ENCODE data around the gene PLCXD3. TPM values are rescaled to one million over a fixed set of nuclear protein-coding genes. Genes with fewer than 3 reads are reported as not detected.

The PLCXD3 gene
- total and polyA plus RNA-seq, 10 of the 15 experiments (the other 5 are each of a cell fraction or from before 2014, with no cell fraction given): not detected

- Histone ChIP-seq H3K79me2 (ENCODE audit: control insufficient read depth, insufficient read depth, low read length) (no peaks in the 10 kb centered on the region), H4K20me1 (ENCODE audit: control insufficient read depth, insufficient read depth) (no peaks in the 10 kb centered on the region), H3K27me3 (replicated peaks in 1 of 2; ENCODE audit: control insufficient read depth in 2 of 2, insufficient read depth in 2 of 2, low read length in 1 of 2) (no peaks in the 10 kb centered on the region), H3K27ac (ENCODE audit: control insufficient read depth, insufficient read depth) (no peak overlapping the region), H3K9me3 (replicated peaks; ENCODE audit: control insufficient read depth, insufficient read depth, low read length) (no peaks in the 10 kb centered on the region), H3K4me1 (ENCODE audit: control insufficient read depth, insufficient read depth, low read length) (no peaks in the 10 kb centered on the region), H3K4me3 (no peak overlapping the region), H3K9ac (ENCODE audit: control insufficient read depth, insufficient read depth, low read length) (no peak overlapping the region), H2AFZ (ENCODE audit: control insufficient read depth, low read depth, low read length) (no peak overlapping the region), H3K36me3 (ENCODE audit: control insufficient read depth in 2 of 2, insufficient read depth in 2 of 2, low read length in 1 of 2) (no peaks in the 10 kb centered on the region), H3K4me2 (ENCODE audit: control insufficient read depth, insufficient read depth) (no peak overlapping the region)
- ChIA-PET POLR2A (no interaction called here), SMC1A (ENCODE audit: uncharacterized antibody, unreplicated experiment) (no interaction called here), CTCF (no interaction called here), RAD21 (ENCODE audit: unreplicated experiment) (no interaction called here)
- DNase-seq (ENCODE audit: low read depth, low spot score): no peak
- FAIRE-seq: no peak
- TF ChIP-seq, protein P1, sequence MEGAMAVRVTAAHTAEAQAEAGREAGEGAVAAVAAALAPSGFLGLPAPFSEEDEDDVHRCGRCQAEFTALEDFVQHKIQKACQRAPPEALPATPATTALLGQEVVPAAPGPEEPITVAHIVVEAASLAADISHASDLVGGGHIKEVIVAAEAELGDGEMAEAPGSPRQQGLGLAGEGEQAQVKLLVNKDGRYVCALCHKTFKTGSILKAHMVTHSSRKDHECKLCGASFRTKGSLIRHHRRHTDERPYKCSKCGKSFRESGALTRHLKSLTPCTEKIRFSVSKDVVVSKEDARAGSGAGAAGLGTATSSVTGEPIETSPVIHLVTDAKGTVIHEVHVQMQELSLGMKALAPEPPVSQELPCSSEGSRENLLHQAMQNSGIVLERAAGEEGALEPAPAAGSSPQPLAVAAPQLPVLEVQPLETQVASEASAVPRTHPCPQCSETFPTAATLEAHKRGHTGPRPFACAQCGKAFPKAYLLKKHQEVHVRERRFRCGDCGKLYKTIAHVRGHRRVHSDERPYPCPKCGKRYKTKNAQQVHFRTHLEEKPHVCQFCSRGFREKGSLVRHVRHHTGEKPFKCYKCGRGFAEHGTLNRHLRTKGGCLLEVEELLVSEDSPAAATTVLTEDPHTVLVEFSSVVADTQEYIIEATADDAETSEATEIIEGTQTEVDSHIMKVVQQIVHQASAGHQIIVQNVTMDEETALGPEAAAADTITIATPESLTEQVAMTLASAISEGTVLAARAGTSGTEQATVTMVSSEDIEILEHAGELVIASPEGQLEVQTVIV (IDR thresholded peaks at IDR 0.05; ENCODE audit: borderline replicate concordance, partially characterized antibody): no peak
- no peak for TF ChIP-seq FOS (IDR thresholded peaks at IDR 0.05; ENCODE audit: borderline replicate concordance, extremely low read depth, insufficient read length)
- no peak for TF ChIP-seq MYB (IDR thresholded peaks at IDR 0.05; ENCODE audit: borderline replicate concordance, low read depth, low read length)
- no peak for TF ChIP-seq MLLT1 (IDR thresholded peaks at IDR 0.05)
- ATAC-seq: no peak
- in situ Hi-C loops (cut with MboI) (no loop called here), intact Hi-C loops (cut with micrococcal nuclease; ENCODE audit: unreplicated experiment) (no loop called here)
- WGBS (ENCODE audit: insufficient coverage, insufficient replicate concordance, low lambda C conversion rate, missing lambda C conversion rate): 0% methylated on average over 1 of the region's 1 CpG
- no TSS peak for BruUV-seq (replicated peaks)
Observed at GRCh38 chr5:41364346-41364745, 146.1 kb downstream of the PLCXD3 start.
